ENCODE results near the gene WRAP73. TPM values are rescaled to one million over a fixed set of nuclear protein-coding genes. Genes with fewer than 3 reads are reported as not detected.
"Not testable (repeated sequence)": the region's sequence is repeated elsewhere in the genome, so short reads cannot be mapped to it uniquely, and the experiment has no call there.

WRAP73 gene
- total RNA-seq, 1 donor = 8.8 TPM

- no peak overlapping the region for H3K4me3 ChIP-seq (ENCODE audit: low read length)
- H3K9me3 ChIP-seq (ENCODE audit: low read depth, low read length) = no peaks in the 10 kb centered on the region
- H3K27me3 ChIP-seq (ENCODE audit: insufficient read depth, low read length) = no peaks in the 10 kb centered on the region
These were observed 61.5 kb downstream of the WRAP73 start for GRCh38 chr1:3588395-3588794.

GRCh38 chr1:3586986-3587759, 62.7 kb downstream of the WRAP73 start:
- H3K4me1 ChIP-seq (ENCODE audit: insufficient read depth, low read length) = no peaks in the 10 kb centered on the region
- no peak overlapping the region for H3K4me3 ChIP-seq (ENCODE audit: low read length)
- H3K27me3 ChIP-seq (ENCODE audit: insufficient read depth, low read length) = no peaks in the 10 kb centered on the region
- H3K9me3 ChIP-seq (ENCODE audit: low read depth, low read length) = no peaks in the 10 kb centered on the region

More at GRCh38 chr1:3588395-3588794, 61.5 kb downstream of the WRAP73 start:
- no peaks in the 10 kb centered on the region for H3K4me1 ChIP-seq (ENCODE audit: insufficient read depth, low read length)

DNA sequence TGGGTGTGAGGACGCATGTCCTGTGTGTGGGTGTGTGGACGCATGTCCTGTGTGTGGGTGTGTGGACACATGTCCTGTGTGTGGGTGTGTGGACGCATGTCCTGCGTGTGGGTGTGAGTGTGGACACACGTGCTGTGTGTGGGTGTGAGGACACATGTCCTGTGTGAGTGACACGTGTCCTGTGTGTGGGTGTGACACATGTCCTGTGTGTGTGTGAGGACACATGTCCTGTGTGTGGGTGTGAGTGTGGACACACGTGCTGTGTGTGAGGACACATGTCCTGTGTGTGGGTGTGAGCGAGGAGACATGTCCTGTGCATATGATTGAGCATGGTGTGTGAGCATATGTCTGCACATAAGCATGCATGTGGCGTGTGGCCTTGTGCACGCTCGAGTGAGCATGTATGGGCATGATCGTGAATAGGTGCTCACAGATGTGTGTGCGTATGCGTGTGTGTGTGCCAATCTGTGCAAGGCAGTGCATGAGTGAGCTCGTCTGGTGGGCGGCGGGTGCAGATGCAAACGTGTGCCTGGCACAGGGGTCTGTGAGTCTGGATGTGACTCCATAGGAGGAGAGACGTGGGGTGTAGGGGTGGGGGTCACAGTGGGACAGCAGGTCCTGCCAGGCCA, 63.8 kb downstream of the WRAP73 start:
- H3K27me3 ChIP-seq (ENCODE audit: insufficient read depth, low read length) = no peaks in the 10 kb centered on the region
- H3K4me1 ChIP-seq (ENCODE audit: insufficient read depth, low read length) = no peaks in the 10 kb centered on the region
- H3K9me3 ChIP-seq (ENCODE audit: low read depth, low read length) = no peaks in the 10 kb centered on the region
- H3K4me3 ChIP-seq (ENCODE audit: low read length) = no peak overlapping the region

- not testable (repeated sequence) for H3K27me3 ChIP-seq (ENCODE audit: insufficient read depth, low read length); H3K9me3 ChIP-seq (ENCODE audit: low read depth, low read length); H3K4me1 ChIP-seq (ENCODE audit: insufficient read depth, low read length); H3K4me3 ChIP-seq (ENCODE audit: low read length)
These were observed 64.5 kb downstream of the WRAP73 start for GRCh38 chr1:3585353-3585868.

DNA sequence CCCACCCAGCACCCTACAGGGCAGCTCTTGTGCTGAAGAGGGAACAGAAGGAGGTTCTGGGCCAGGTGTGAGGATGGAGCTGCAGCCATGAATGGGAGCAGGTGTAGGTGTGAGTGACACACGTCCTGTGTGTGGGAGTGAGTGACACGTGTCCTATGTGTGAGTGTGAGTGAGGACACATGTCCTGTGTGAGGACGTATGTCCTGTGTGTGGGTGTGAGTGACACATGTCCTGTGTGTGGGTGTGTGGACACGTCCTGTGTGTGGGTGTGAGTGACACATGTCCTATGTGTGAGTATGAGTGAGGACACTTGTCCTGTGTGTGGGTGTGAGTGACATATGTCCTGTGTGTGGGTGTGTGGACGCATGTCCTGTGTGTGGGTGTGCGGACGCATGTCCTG, 65.0 kb downstream of the WRAP73 start:
- Histone ChIP-seq H3K9me3 (ENCODE audit: low read depth, low read length) (no peaks in the 10 kb centered on the region), H3K4me1 (ENCODE audit: insufficient read depth, low read length) (no peaks in the 10 kb centered on the region), H3K4me3 (ENCODE audit: low read length) (no peak overlapping the region), H3K27me3 (ENCODE audit: insufficient read depth, low read length) (no peaks in the 10 kb centered on the region)

DNA sequence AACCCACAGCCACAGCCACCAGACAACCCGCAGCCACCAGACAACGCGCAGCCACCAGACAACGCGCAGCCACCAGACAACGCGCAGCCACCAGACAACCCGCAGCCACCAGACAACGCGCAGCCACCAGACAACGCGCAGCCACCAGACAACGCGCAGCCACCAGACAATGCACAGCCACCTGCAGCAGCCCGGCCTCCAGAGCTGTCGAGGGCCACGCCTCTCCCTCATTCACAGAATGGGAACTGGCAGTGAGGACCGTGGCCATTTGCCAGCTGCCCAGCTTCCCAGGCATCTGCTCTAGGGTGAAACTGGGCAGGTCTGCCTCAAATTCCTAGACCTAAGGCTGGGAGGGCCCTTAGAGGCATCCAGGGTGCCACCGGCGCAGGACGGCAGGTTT, 66.2 kb downstream of the WRAP73 start:
- H3K4me3 ChIP-seq (ENCODE audit: low read length); H3K9me3 ChIP-seq (ENCODE audit: low read depth, low read length); H3K27me3 ChIP-seq (ENCODE audit: insufficient read depth, low read length); H3K4me1 ChIP-seq (ENCODE audit: insufficient read depth, low read length): not testable (repeated sequence)

DNA sequence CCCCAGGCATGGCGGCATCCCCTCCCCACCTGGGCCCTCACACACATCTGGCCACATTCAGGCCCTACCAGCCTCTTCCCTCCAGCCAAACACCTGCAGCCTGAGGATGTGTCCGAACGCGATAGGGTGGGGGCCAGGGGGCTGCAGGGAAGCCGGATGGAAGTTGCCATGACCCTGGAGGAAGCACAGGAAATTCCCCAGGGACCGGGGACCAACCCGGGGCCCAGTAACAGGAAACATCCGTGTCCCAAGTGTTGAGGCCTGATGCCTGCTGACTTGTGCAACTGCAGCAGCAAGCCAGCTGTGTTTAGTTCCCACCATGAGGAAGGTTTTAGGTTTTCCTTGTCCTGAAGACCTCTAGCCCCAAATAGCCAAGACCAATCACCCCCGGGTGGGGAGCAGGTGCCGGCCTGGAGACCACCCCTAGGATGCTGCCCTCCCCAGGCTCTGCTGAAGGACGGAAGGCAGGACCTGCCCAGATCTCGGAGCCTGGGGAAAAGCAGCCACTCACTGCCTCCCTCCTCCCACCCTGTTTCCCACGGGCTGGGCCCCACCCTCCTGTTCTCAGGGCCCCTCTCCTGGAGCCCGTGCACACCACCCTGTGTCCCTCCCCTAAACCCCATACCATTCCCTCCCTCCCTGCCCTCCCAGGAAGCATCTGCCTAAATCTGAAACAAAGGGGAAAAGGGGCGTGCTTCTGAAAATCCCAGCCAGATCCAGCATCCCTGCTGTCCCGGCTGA, 68.4 kb downstream of the WRAP73 start:
- Histone ChIP-seq H3K4me1 (ENCODE audit: insufficient read depth, low read length) (no peaks in the 10 kb centered on the region), H3K27me3 (ENCODE audit: insufficient read depth, low read length) (no peaks in the 10 kb centered on the region), H3K4me3 (ENCODE audit: low read length) (no peak overlapping the region), H3K9me3 (ENCODE audit: low read depth, low read length) (no peaks in the 10 kb centered on the region)

Other genes with a start within 250 kb of the WRAP73 start
- gene ARHGEF16, start 195.4 kb downstream of the WRAP73 start, total RNA-seq = not detected
- 16.2 TPM for gene MEGF6, start 38.6 kb downstream of the WRAP73 start, total RNA-seq
- 27.5 TPM for gene TPRG1L, start 25.1 kb downstream of the WRAP73 start, total RNA-seq
- not detected for gene TP73, start 2.4 kb upstream of the WRAP73 start, total RNA-seq
- not detected for gene CCDC27, start 102.3 kb upstream of the WRAP73 start, total RNA-seq
- 0.73 TPM for gene SMIM1, start 122.6 kb upstream of the WRAP73 start, total RNA-seq
- 20.9 TPM for gene LRRC47, start 146.4 kb upstream of the WRAP73 start, total RNA-seq
- 12.8 TPM for gene CEP104, start 207.1 kb upstream of the WRAP73 start, total RNA-seq
- gene DFFB, start 207.4 kb upstream of the WRAP73 start, total RNA-seq = 4.2 TPM

Data from mononuclear cell (primary cell).